T-helper 17 cell (primary cell): Measurements from ENCODE around the gene RIMBP2. TPM values are rescaled to one million over a fixed set of nuclear protein-coding genes. Genes with fewer than 3 reads are reported as not detected.
"Not testable (repeated sequence)": the region's sequence is repeated elsewhere in the genome, so short reads cannot be mapped to it uniquely, and the experiment has no call there.

Source experiments
- ATAC-seq: fragments of 150-1000 bp; cut with Tn5 transposase; 2 replicates; pipeline ENCODE4 v1.10.0; 2021; ENCODE audit warnings: mild to moderate bottlenecking, moderate library complexity
- DNase-seq, 3 donors: peaks; one replicate each; pipeline versions ENCODE4 v3.0.0 to v3.0.0-alpha.2; 2020 to 2021
- H3K9me3 ChIP-seq: one replicate; pipeline ENCODE4 v1.7.0; 2013; ENCODE audit warnings: low read length, mild to moderate bottlenecking; ENCODE audit not compliant: control insufficient read depth, poor library complexity, severe bottlenecking
- H3K27ac Mint-ChIP-seq: one replicate; pipeline ENCODE4 v1.8.0; 2022; ENCODE audit warnings: mild to moderate bottlenecking, moderate library complexity, mixed read lengths
- H3K27me3 Mint-ChIP-seq: one replicate; pipeline ENCODE4 v1.8.0; 2022; ENCODE audit warnings: mixed read lengths
- H3K36me3 Mint-ChIP-seq: one replicate; pipeline ENCODE4 v1.8.0; 2022; ENCODE audit warnings: low read depth, mixed read lengths
- H3K4me1 Mint-ChIP-seq: one replicate; pipeline ENCODE4 v1.8.0; 2022; ENCODE audit warnings: mild to moderate bottlenecking, mixed read lengths
- H3K4me3 Mint-ChIP-seq: one replicate; pipeline ENCODE4 v1.8.0; 2022; ENCODE audit warnings: mild to moderate bottlenecking, moderate library complexity, mixed read lengths
- total RNA-seq, 4 donors: library from RNA in 2 of 4; stranded (reverse) in 2 of 4; gene quantifications; one replicate each; pipeline ENCODE4 v1.2.3 and lab custom pipeline; 2022 to 2026

The RIMBP2 gene
- total RNA-seq, 2 donors from 2014 or later = not detected

DNA sequence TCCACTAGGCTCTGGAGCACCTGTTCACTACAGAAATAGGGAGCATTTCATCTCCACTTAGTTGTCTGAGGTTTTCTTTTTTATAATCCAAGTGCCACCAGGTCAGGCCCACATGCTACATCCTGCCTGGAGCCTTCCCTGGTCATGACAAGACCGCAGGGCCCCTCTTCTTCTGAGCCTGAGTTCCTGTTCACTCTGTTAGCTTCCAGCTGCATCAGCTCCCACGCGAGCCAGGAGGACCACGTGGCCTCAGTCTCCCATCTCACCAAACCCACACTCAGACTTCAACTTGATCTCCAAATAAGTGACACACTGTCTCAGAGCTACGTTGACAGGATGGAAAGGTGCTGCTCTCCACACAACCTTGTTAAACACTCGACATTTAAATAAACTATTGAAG is 21.0 kb downstream of the RIMBP2 start:
- no peaks in the 10 kb centered on the region for H3K36me3 Mint-ChIP-seq

DNA sequence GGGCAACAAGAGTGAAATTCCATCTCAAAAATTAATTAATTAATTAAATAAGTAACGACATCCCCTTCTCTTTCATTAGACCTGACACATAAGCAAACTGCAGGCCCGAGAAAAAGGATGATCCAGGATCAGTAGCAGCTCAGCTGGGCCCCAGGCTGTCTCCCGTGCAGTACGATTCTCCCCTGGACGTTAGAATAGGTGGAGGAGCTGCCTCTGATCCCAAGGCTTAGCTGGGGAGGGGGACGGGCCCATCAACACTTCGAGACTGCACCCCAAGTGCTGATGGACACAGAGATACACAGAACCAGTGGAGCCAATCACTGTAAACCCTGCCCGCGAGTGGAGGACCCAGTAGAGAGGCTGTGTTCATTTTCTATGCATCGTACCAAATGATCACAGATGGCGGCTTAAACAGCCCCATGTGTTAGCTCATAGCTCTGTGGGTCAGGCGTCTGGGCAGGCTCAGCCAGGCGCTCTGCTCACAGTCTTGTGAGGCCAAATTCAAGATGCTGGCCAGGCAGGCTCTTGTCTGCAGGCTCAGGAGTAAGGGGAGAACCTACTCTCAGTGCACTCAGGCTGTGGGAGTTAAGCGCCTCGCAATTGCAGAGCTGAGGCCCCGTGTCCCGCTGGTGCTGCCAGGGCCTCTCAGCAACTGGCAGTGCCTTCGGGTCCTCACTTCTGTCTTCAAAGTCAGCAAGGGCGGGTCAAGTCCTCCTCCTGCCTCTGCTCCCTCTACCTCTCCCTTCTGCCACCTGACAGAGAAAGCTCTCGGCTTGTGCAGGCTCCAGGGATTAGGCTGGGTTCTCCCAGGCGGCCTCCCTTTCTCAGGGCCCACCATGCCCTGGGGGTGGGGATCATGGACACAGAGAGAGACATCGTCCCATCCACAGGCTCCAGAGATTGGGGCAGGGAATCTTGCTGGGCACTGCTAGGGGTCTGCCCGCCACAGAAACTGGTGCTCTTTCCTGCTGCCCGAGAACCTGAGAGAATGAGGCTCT is 26.4 kb downstream of the RIMBP2 start:
- Mint-ChIP-seq H3K4me3 (no peak overlapping the region), H3K4me1 (no peaks in the 10 kb centered on the region), H3K27me3 (peaks cover 44% of the 10 kb centered on the region), H3K27ac (no peak overlapping the region), H3K36me3 (no peaks in the 10 kb centered on the region)
- DNase-seq = no peak
- H3K9me3 ChIP-seq = no peaks in the 10 kb centered on the region
- no peak for ATAC-seq

More for the DNA sequence above, 21.0 kb downstream of the RIMBP2 start:
- no peak for DNase-seq
- H3K27me3 Mint-ChIP-seq = peaks cover 38% of the 10 kb centered on the region
- no peak overlapping the region for H3K4me3 Mint-ChIP-seq
- peaks cover 2% of the 10 kb centered on the region for H3K4me1 Mint-ChIP-seq
- H3K9me3 ChIP-seq = no peaks in the 10 kb centered on the region
- no peak for ATAC-seq
- H3K27ac Mint-ChIP-seq = no peak overlapping the region

DNA sequence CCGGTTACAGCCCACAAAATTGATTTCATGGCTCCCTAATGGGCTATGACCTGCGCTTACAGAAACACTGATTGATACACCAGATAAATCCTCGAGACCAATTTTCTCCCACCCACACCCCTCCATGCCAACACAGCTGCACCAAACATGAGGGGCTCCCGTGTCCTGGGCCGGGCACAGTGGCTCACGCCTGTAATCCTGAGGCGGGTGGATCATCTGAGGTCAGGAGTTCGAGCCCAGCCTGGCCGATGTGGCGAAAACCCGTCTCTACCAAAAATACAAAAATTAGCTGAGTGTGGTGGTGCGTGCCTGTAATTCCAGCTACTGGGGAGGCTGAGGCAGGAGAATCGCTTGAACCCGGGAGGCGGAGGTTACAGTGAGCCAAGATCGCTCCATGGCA is 27.1 kb downstream of the RIMBP2 start:
- not testable (repeated sequence) for H3K27ac Mint-ChIP-seq, H3K36me3 Mint-ChIP-seq, H3K4me1 Mint-ChIP-seq, H3K9me3 ChIP-seq, DNase-seq, H3K4me3 Mint-ChIP-seq, ATAC-seq
- peaks cover 39% of the 10 kb centered on the region for H3K27me3 Mint-ChIP-seq

GRCh38 chr12:130687796-130688778 is 28.0 kb downstream of the RIMBP2 start:
- no peaks in the 10 kb centered on the region for H3K4me1 Mint-ChIP-seq
- no peak overlapping the region for H3K4me3 Mint-ChIP-seq
- H3K27me3 Mint-ChIP-seq = peaks cover 45% of the 10 kb centered on the region
- DNase-seq (no peak), ATAC-seq (no peak)
- H3K27ac Mint-ChIP-seq = no peak overlapping the region
- H3K9me3 ChIP-seq = no peaks in the 10 kb centered on the region
- no peaks in the 10 kb centered on the region for H3K36me3 Mint-ChIP-seq

DNA sequence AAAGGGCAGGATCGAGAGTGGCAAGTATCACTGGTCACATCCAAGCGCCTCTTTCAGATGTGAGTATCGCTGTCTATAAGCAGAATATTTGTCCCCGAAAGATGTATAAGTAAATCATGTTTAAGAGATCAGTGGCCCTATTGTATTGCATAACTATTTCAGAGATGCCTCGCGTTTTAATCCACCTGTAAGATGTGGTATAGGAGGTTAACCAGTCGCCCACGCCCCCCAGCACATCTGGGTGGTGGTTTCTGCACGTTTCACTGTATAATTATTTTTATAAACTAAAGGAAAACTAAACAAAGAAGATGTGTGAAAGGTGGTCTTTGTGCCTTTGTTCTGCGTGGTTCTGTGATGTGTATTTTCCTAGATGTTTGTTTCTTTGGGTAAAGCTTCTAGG is 28.9 kb downstream of the RIMBP2 start:
- peaks cover 54% of the 10 kb centered on the region for H3K27me3 Mint-ChIP-seq
- no peak for DNase-seq
- ATAC-seq = no peak
- peaks cover 3% of the 10 kb centered on the region for H3K4me1 Mint-ChIP-seq
- H3K27ac Mint-ChIP-seq = no peak overlapping the region
- H3K4me3 Mint-ChIP-seq = no peak overlapping the region
- no peaks in the 10 kb centered on the region for H3K9me3 ChIP-seq
- H3K36me3 Mint-ChIP-seq = no peaks in the 10 kb centered on the region

DNA sequence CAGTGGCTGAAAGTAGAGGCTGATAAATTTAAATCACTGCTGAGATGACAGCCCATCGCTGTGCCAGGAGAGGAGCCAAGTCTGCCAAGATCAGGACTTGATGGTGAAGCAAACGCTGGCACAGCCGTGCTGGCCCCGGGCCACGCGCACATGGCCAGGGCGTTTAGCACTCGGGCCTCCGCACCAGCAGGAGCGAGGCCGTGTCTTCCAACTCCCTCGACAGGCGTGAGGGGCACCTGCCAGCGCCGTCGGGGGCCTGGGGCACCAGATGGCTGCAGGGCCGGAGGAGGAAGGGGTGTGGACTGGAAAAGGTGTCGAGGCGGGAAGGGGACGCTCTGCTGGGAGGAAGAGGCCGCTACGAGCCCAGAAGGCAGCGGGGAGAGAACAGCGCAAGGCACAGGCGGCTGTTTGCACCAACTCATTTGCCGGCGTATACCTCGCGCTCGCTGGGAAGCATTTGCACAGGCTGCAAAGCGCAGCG is 29.5 kb downstream of the RIMBP2 start:
- no peaks in the 10 kb centered on the region for H3K36me3 Mint-ChIP-seq
- no peaks in the 10 kb centered on the region for H3K9me3 ChIP-seq
- no peak overlapping the region for H3K4me3 Mint-ChIP-seq
- no peak overlapping the region for H3K27ac Mint-ChIP-seq
- DNase-seq (no peak), ATAC-seq (no peak)
- H3K4me1 Mint-ChIP-seq = peaks cover 3% of the 10 kb centered on the region
- peaks cover 54% of the 10 kb centered on the region for H3K27me3 Mint-ChIP-seq

GRCh38 chr12:130685850-130686249 is 30.2 kb downstream of the RIMBP2 start:
- DNase-seq (no peak), ATAC-seq (no peak)
- Mint-ChIP-seq H3K4me3 (no peak overlapping the region), H3K27ac (no peak overlapping the region), H3K4me1 (peaks cover 3% of the 10 kb centered on the region), H3K36me3 (no peaks in the 10 kb centered on the region), H3K27me3 (peaks cover 48% of the 10 kb centered on the region)
- no peaks in the 10 kb centered on the region for H3K9me3 ChIP-seq

- Mint-ChIP-seq H3K27me3 (peaks cover 48% of the 10 kb centered on the region), H3K27ac (no peak overlapping the region), H3K4me3 (no peak overlapping the region), H3K36me3 (no peaks in the 10 kb centered on the region), H3K4me1 (peaks cover 3% of the 10 kb centered on the region)
- no peaks in the 10 kb centered on the region for H3K9me3 ChIP-seq
- no peak for ATAC-seq
- no peak for DNase-seq
Observed at GRCh38 chr12:130685250-130685787, 30.8 kb downstream of the RIMBP2 start.

- Mint-ChIP-seq H3K4me3 (no peak overlapping the region), H3K27ac (no peak overlapping the region), H3K27me3 (peaks cover 47% of the 10 kb centered on the region), H3K4me1 (peaks cover 3% of the 10 kb centered on the region), H3K36me3 (no peaks in the 10 kb centered on the region)
- DNase-seq (no peak), ATAC-seq (no peak)
- H3K9me3 ChIP-seq = no peaks in the 10 kb centered on the region
Observed at GRCh38 chr12:130683811-130684210, 32.3 kb downstream of the RIMBP2 start.

GRCh38 chr12:130683080-130683479 is 33.0 kb downstream of the RIMBP2 start:
- no peak for DNase-seq
- Mint-ChIP-seq H3K27me3 (peaks cover 42% of the 10 kb centered on the region), H3K36me3 (no peaks in the 10 kb centered on the region), H3K27ac (no peak overlapping the region), H3K4me1 (peaks cover 3% of the 10 kb centered on the region), H3K4me3 (no peak overlapping the region)
- no peak for ATAC-seq
- no peaks in the 10 kb centered on the region for H3K9me3 ChIP-seq

DNA sequence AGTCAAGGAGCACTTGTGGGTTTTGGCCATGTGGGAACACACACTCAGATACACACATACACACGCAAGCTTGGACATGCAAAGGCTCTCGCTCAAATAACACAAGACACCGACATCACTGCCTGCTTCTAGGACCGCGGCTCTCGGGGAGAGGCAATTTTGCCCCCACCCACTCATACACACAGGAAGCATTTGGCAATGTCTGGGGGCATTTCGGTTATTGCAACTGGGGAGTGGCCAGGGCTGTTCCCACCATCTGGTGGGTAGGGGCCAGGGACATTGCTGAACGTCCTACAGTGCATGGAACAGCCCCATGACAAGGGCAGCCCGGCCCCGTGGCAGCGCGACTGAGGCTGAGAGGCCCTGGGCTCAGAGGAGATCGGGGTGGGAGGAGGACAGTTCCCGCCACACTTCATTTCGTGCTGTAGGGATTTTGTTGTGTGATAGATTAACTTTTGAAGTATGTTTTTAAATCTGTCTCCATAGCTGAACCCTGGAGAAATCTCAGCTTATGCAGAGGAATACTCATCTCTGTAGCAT is 35.6 kb downstream of the RIMBP2 start:
- Mint-ChIP-seq H3K27me3 (peaks cover 30% of the 10 kb centered on the region), H3K4me3 (no peak overlapping the region), H3K4me1 (peaks cover 3% of the 10 kb centered on the region), H3K27ac (no peak overlapping the region), H3K36me3 (no peaks in the 10 kb centered on the region)
- ATAC-seq = no peak
- DNase-seq = no peak
- H3K9me3 ChIP-seq = no peaks in the 10 kb centered on the region

GRCh38 chr12:130677957-130678558 is 38.0 kb downstream of the RIMBP2 start:
- Mint-ChIP-seq H3K36me3 (no peaks in the 10 kb centered on the region), H3K27ac (no peak overlapping the region), H3K4me3 (no peak overlapping the region), H3K27me3 (peaks cover 20% of the 10 kb centered on the region), H3K4me1 (peaks cover 2% of the 10 kb centered on the region)
- ATAC-seq = no peak
- no peaks in the 10 kb centered on the region for H3K9me3 ChIP-seq
- DNase-seq = no peak
